NOMO-1 treated with dmso at 0.1 percent for 144 hours (cell line): Measurements from ENCODE around the gene LIN28A.

Source experiments
- DNase-seq: peaks from one replicate; lab custom pipeline; 2025; ENCODE audit not compliant: unreplicated experiment; lab: John Stamatoyannopoulos, UW

The LIN28A gene

GRCh38 chr1:26478159-26478558 is 67.5 kb downstream of the LIN28A start:
- DNase-seq: no peak

GRCh38 chr1:26478988-26479387 is 68.4 kb downstream of the LIN28A start:
- DNase-seq: no peak
